BJ (cell line): ENCODE data around the gene SPEM3. TPM values are rescaled to one million over a fixed set of nuclear protein-coding genes. Genes with fewer than 3 reads are reported as not detected.

Experiments used
- CTCF ChIA-PET: fragments of 350-600 bp; formaldehyde crosslinking; extraction: SDS; loops from one replicate; lab custom pipeline; 2021; ENCODE audit warnings: antibody characterized with exemption, inconsistent platforms; lab: Yijun Ruan, JAX
- POLR2A ChIA-PET: fragments of 300-600 bp; sonication (Branson Sonifier 250); formaldehyde crosslinking; extraction: SDS; loops from one replicate; lab custom pipeline; 2021; ENCODE audit warnings: antibody characterized with exemption; lab: Charles Lee
- DNase-seq: peaks from one replicate; pipeline ENCODE4 v3.0.0-alpha.2; 2011; ENCODE audit warnings: low read depth
- H3K27me3 ChIP-seq: 2 replicates; pipeline ENCODE4 v1.6.0; 2011; ENCODE audit warnings: low read length; ENCODE audit not compliant: control insufficient read depth, insufficient read depth
- H3K36me3 ChIP-seq: 2 replicates; pipeline ENCODE4 v1.5.1; 2011; ENCODE audit warnings: low read length; ENCODE audit not compliant: control insufficient read depth, insufficient read depth
- H3K4me3 ChIP-seq: 2 replicates; pipeline ENCODE4 v1.5.1; 2011; ENCODE audit warnings: low read depth, mild to moderate bottlenecking, control low read depth, low read length
- CTCF ChIP-seq: IDR thresholded peaks from 2 replicates; pipeline ENCODE4 v1.5.1; 2011; ENCODE audit warnings: low read depth, mild to moderate bottlenecking, control low read depth, inconsistent platforms, low read length, moderate library complexity; ENCODE audit not compliant: insufficient read depth
- polyA plus RNA-seq: library from polyadenylated mRNA; depleted of rRNA; stranded (reverse); fragments of >200 nt; gene quantifications from 2 replicates; pipeline ENCODE4 v1.2.3, GENCODE V29; 2011

Gene SPEM3
- polyA plus RNA-seq, 1 experiment = not detected

GRCh38 chr17:7441266-7441665, 12.6 kb downstream of the SPEM3 start:
- CTCF ChIA-PET = interaction anchor here (1.2 to 2.3 kb wide), 5 partner anchors 35 to 619 kb away, joined by 3 to 17 read pairs (median 4); partner anchors contain the start of genes SENP3 and TMEM95
- H3K4me3 ChIP-seq = no peak overlapping the region
- TF ChIP-seq CTCF = no peak
- DNase-seq = no peak
- no peaks in the 10 kb centered on the region for H3K36me3 ChIP-seq
- H3K27me3 ChIP-seq = peaks cover 27% of the 10 kb centered on the region
- POLR2A ChIA-PET = no interaction called here

DNA sequence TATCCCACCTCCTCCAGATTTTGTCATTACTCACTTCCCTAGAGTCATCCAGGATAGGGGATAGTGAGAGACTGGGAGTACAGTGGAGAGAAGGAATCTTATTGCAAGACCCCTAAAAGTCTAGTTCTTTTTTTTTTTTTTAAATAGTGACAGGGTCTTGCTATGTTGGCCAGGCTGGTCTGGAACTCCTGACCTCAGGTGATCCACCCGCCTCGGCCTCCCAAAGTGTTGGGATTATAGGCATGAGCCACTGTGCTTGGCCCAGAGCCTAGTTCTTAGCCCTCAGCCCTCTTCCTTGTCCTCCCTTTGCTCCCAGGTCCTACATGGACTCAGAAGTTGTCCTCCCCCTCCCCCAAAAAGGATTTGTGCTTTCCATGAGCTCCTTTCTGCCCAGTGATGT, 13.5 kb downstream of the SPEM3 start:
- no peak for DNase-seq
- no peak for TF ChIP-seq CTCF
- Histone ChIP-seq H3K4me3 (no peak overlapping the region), H3K27me3 (peaks cover 33% of the 10 kb centered on the region), H3K36me3 (no peaks in the 10 kb centered on the region)
- POLR2A ChIA-PET = no interaction called here
- CTCF ChIA-PET = interaction anchor here (1.6 to 2.3 kb wide), 2 partner anchors 36 to 86 kb away, joined by 4 to 17 read pairs; partner anchors contain the start of gene TMEM95

DNA sequence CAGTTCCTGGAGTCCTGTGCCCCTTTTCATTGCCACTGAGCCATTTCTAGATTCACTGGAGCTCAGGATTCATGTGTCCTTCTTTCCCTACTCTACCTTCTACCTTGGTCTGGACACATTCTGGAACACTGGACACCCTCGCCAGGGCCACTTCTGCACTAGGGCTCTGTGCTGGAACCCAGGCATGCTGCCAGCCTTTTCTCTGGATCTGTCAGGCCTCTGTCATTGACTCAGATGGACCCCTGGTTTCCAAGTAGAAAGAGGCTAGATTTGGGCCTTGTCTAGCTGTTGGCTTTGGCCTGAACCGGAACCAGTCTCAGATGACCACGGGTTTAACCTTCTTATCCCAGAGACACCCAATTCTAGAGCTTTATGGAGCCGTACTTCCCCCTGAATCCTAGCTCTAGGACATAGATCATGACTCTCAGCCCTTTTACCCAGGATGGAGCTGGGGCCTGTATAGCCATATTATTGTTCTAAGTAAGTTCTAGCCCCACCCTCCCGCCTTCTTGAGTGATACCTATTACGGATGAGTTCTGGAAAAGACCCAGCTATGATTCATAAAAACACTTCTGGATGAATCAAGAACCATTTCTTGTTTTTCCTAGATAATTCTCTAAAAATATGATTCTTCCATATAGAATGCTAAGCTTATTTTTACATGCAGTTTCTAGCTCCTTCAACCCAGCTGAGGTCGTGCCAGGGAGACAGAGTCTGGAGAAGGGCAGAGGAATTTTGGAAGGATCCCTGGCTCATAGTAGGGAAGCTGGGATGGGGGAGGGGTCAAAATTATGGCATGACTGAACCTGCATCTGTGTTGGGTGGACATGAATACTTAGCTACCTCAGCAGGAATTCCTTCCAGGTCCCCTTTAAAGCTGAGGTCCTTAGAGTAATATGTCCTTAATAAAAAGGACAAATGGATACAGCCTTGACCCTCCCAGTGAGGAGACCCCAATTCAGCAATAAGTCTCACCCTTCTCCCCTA, 15.1 kb downstream of the SPEM3 start:
- CTCF ChIA-PET = interaction anchor here (0.9 to 1.6 kb wide), 4 partner anchors 10 to 146 kb away, joined by 3 to 4 read pairs (median 3); partner anchors contain the start of gene SOX15
- Histone ChIP-seq H3K4me3 (no peak overlapping the region), H3K27me3 (peaks cover 32% of the 10 kb centered on the region), H3K36me3 (no peaks in the 10 kb centered on the region)
- no peak for TF ChIP-seq CTCF
- POLR2A ChIA-PET = no interaction called here
- no peak for DNase-seq

- CTCF ChIA-PET = interaction anchor here (0.6 to 1.0 kb wide), 3 partner anchors 15 to 33 kb away, joined by 3 to 4 read pairs (median 4); no protein-coding TSS in a partner anchor
- peaks cover 26% of the 10 kb centered on the region for H3K27me3 ChIP-seq
- no peaks in the 10 kb centered on the region for H3K36me3 ChIP-seq
- POLR2A ChIA-PET = interaction anchor here (0.8 kb wide), 1 partner anchor 40 kb away, joined by 7 read pairs; the partner anchor contains the start of gene POLR2A
- no peak for DNase-seq
- no peak; the same call in 1 of the 2 replicates for TF ChIP-seq CTCF
- peak within 1 kb of the TSS; percentile 33 for H3K4me3 ChIP-seq
Observed at GRCh38 chr17:7444682-7445618, 16.3 kb downstream of the SPEM3 start, which contains the start of gene CHRNB1. CHRNB1 (plus strand) TSS chr17:7445061; CDS start chr17:7445128, 67 bp downstream.
